HepG2 (cell line): Measurements from ENCODE around the gene ARHGAP32. TPM values are rescaled to one million over a fixed set of nuclear protein-coding genes. Genes with fewer than 3 reads are reported as not detected.

ENCODE experiments used
- ATAC-seq: fragments of 200-7000 bp; cut with Tn5 transposase; 3 replicates; pipeline ENCODE4 v1.9.1; 2020; ENCODE audit warnings: mild to moderate bottlenecking, moderate library complexity
- BruUV-seq: library from RNA; stranded (reverse); fragments of 400-500 nt; replicated peaks from 2 replicates; lab custom pipeline; 2021; lab: Mats Ljungman, UMichigan
- CTCF ChIA-PET: fragments of 300-600 bp; formaldehyde crosslinking; extraction: SDS; loops from one replicate; lab custom pipeline; 2021; ENCODE audit warnings: low total read pairs, inconsistent platforms, low intra/inter-chr PET ratio; lab: Yijun Ruan, JAX
- POLR2A ChIA-PET: fragments of 350-600 bp; sonication (Branson Sonifier 250); formaldehyde crosslinking; loops from one replicate; lab custom pipeline; 2020; ENCODE audit warnings: antibody characterized with exemption, inconsistent platforms; lab: Yijun Ruan, JAX
- DNase-seq: peaks from one replicate; pipeline ENCODE4 v3.0.0-alpha.2; 2015; ENCODE audit warnings: low spot score
- FAIRE-seq: peaks from 3 replicates; lab custom pipeline; 2011; peaks lifted over from hg19 to GRCh38; lab: Jason Lieb, UNC
- H2AFZ ChIP-seq: one replicate; pipeline ENCODE4 v1.6.1; 2011; ENCODE audit warnings: low read length, inconsistent platforms
- H3K27ac ChIP-seq: fragments of 300-600 bp; 3 replicates; pipeline ENCODE4 v1.8.0; 2011; ENCODE audit warnings: mixed run types, mild to moderate bottlenecking, mixed read lengths, low read length, inconsistent platforms; ENCODE audit not compliant: insufficient read depth; ENCODE audit errors: extremely low read length
- H3K27me3 ChIP-seq, 2 experiments: fragments of 200-600 bp in 1 of 2; 2 replicates in 1 of 2; 3 replicates in 1 of 2; pipeline versions ENCODE4 v1.6.0 to v1.8.0; 2011; ENCODE audit warnings: low read length in 2 of 2, mild to moderate bottlenecking in 2 of 2, moderate library complexity in 2 of 2, inconsistent platforms in 1 of 2; ENCODE audit not compliant: insufficient read depth in 2 of 2, control insufficient read depth in 1 of 2
- H3K36me3 ChIP-seq, 2 experiments: fragments of 200-600 bp in 1 of 2; replicated peaks in 1 of 2; 2 replicates in 1 of 2; 3 replicates in 1 of 2; pipeline versions ENCODE4 v1.5.1 to v1.8.0; 2011; ENCODE audit warnings: low read length in 2 of 2, inconsistent platforms in 1 of 2; ENCODE audit not compliant: insufficient read depth in 2 of 2, control insufficient read depth in 1 of 2
- H3K4me1 ChIP-seq: 2 replicates; pipeline ENCODE4 v1.5.1; 2012; ENCODE audit warnings: low read length, inconsistent platforms; ENCODE audit not compliant: insufficient read depth
- H3K4me2 ChIP-seq: 2 replicates; pipeline ENCODE4 v1.6.0; 2011; ENCODE audit warnings: low read depth, low read length, inconsistent platforms
- H3K4me3 ChIP-seq, 3 experiments: fragments of 200-600 bp in 1 of 3; sonication (generic), shearing (Covaris generic) in 1 of 3; replicated peaks in 1 of 3; 2 replicates each; pipeline ENCODE4 v1.5.1; 2011 to 2016; ENCODE audit warnings: low read length in 3 of 3, inconsistent platforms in 2 of 3, low read depth in 2 of 3, mild to moderate bottlenecking in 2 of 3, control low read depth in 1 of 3, mixed read lengths in 1 of 3; ENCODE audit not compliant: insufficient read depth in 1 of 3
- H3K79me2 ChIP-seq: one replicate; pipeline ENCODE4 v1.6.1; 2011; ENCODE audit warnings: low read length, inconsistent platforms; ENCODE audit not compliant: insufficient read depth
- H3K9ac ChIP-seq: 2 replicates; pipeline ENCODE4 v1.6.0; 2011; ENCODE audit warnings: mild to moderate bottlenecking, low read depth, low read length, inconsistent platforms; ENCODE audit not compliant: insufficient read depth
- H3K9me3 ChIP-seq: 2 replicates; pipeline ENCODE4 v1.5.1; 2012; ENCODE audit warnings: mild to moderate bottlenecking, low read length
- H4K20me1 ChIP-seq: 2 replicates; pipeline ENCODE4 v1.6.0; 2011; ENCODE audit warnings: inconsistent platforms, mild to moderate bottlenecking, low read length, moderate library complexity; ENCODE audit not compliant: insufficient read depth
- CBFB ChIP-seq: sonication (generic); formaldehyde crosslinking; IDR thresholded peaks from 2 replicates; pipeline ENCODE4 v1.4.0; 2020; ENCODE audit warnings: missing genetic modification reagents
- CTCF ChIP-seq: sonication (generic); formaldehyde crosslinking; IDR thresholded peaks from 2 replicates; pipeline ENCODE4 v1.5.0; 2020; ENCODE audit warnings: mild to moderate bottlenecking, missing genetic modification reagents, moderate library complexity
- MIER3 ChIP-seq: IDR thresholded peaks from 2 replicates; pipeline ENCODE4 v1.6.1; 2016; ENCODE audit warnings: missing compliant biosample characterization, borderline replicate concordance
- SMAD1 ChIP-seq: sonication (generic); formaldehyde crosslinking; IDR thresholded peaks from 2 replicates; pipeline ENCODE4 v1.4.0; 2020; ENCODE audit warnings: missing genetic modification reagents, low read depth, mild to moderate bottlenecking, borderline replicate concordance
- TSC22D2 ChIP-seq: sonication (generic); formaldehyde crosslinking; IDR thresholded peaks from 2 replicates; pipeline ENCODE4 v1.5.1; 2020; ENCODE audit warnings: missing genetic modification reagents, mild to moderate bottlenecking, borderline replicate concordance
- YEATS4 ChIP-seq: sonication (generic); formaldehyde crosslinking; IDR thresholded peaks from 2 replicates; pipeline ENCODE4 v1.4.0; 2020; ENCODE audit warnings: missing genetic modification reagents, borderline replicate concordance
- WGBS: methylation state at CpG from one replicate; pipeline ENCODE4 v1.1.6; 2017; ENCODE audit warnings: low lambda C conversion rate; 5-methylcytosine and 5-hydroxymethylcytosine counted together
- in situ Hi-C: cut with HindIII; loops from 2 replicates; pipeline ENCODE4 v1.10.0; 2017; ENCODE audit warnings: low pct_unique_long_range_greater_than_20kb; ENCODE audit not compliant: extremely low pct_ligation_motif_present
- intact Hi-C: fragments of 100-400 bp; cut with micrococcal nuclease; formaldehyde crosslinking; loops from one replicate; pipeline ENCODE4 v1.10.0; 2022; ENCODE audit not compliant: unreplicated experiment
- polyA plus RNA-seq, 8 experiments: library from polyadenylated mRNA; depleted of rRNA in 3 of 8; stranded (reverse) in 7 of 8; unstranded in 1 of 8; fragments of >200 nt; fragmentation: Illumina TruSeq in 4 of 8; extraction: Trizol in 4 of 8; gene quantifications; 2 replicates each; pipeline versions ENCODE4 v1.2.1 to v1.2.3, GENCODE V29; 2011 to 2016; ENCODE audit warnings: low read depth in 4 of 8, missing spikeins in 1 of 8, mixed read lengths in 1 of 8; ENCODE audit not compliant: insufficient read depth in 1 of 8
- total RNA-seq, 5 experiments: library from RNA; depleted of rRNA; stranded (reverse); fragments of >200 nt; fragmentation: Illumina TruSeq; extraction: Trizol; gene quantifications; 2 replicates each; pipeline ENCODE4 v1.2.3, GENCODE V29; 2016; ENCODE audit warnings: low read depth in 1 of 5
- TF ChIP-seq, protein P1 (sequence below): IDR thresholded peaks from 2 replicates; pipeline ENCODE4 v1.6.1; 2016

Gene ARHGAP32
- total and polyA plus RNA-seq, 2 of the 13 experiments (the other 11 are each of a cell fraction or from before 2014, with no cell fraction given): 6.3 to 8.2 TPM

DNA sequence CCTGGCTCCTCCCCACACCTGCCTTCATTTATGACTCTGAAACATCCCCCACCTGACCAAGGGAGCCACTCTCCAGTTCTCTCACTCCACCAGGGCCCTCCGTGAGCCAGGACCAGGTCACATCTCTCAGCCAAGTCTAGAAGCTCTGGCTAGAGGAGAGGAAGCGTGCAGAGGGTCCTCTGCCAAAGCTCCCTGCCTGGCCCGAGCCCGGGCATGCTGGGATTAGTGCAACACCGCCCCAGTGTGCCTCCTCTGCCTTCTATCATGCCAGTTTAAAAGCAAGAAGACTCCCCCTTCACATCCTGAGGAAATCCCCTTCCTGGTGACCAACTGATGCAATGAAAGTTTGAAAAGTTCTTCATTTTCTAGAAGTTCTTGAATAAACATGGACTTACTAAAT is 272.9 kb downstream of the ARHGAP32 start:
- H3K4me3 ChIP-seq: no peak overlapping the region
- H3K27ac ChIP-seq: no peak overlapping the region
- ATAC-seq (no peak), DNase-seq (no peak), FAIRE-seq (no peak)
- 38% methylated on average over 4 of the region's 5 CpGs for WGBS
- H3K4me1 ChIP-seq: no peaks in the 10 kb centered on the region
- TF ChIP-seq CBFB (CRISPR knock-in tag) (no peak), SMAD1 (CRISPR knock-in tag) (no peak), YEATS4 (CRISPR knock-in tag) (no peak), TSC22D2 (CRISPR knock-in tag) (no peak), CTCF (CRISPR knock-in tag) (no peak), MIER3 (CRISPR knock-in tag) (no peak)
- TF ChIP-seq, protein P1, sequence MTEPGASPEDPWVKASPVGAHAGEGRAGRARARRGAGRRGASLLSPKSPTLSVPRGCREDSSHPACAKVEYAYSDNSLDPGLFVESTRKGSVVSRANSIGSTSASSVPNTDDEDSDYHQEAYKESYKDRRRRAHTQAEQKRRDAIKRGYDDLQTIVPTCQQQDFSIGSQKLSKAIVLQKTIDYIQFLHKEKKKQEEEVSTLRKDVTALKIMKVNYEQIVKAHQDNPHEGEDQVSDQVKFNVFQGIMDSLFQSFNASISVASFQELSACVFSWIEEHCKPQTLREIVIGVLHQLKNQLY (CRISPR knock-in tag): no peak
- ChIA-PET CTCF (no interaction called here), POLR2A (no interaction called here)
- no peaks in the 10 kb centered on the region for H3K36me3 ChIP-seq
- no TSS peak for BruUV-seq
- in situ Hi-C loops: no loop called here
- H2AFZ ChIP-seq: no peak overlapping the region
- H4K20me1 ChIP-seq: no peaks in the 10 kb centered on the region
- no peaks in the 10 kb centered on the region for H3K9me3 ChIP-seq
- intact Hi-C loops: no loop called here
- no peak overlapping the region for H3K9ac ChIP-seq
- no peak overlapping the region for H3K4me2 ChIP-seq
- H3K27me3 ChIP-seq: peaks cover 2 to 37% of the 10 kb centered on the region in 2 experiments; a peak in 4 of 5 replicates
- H3K79me2 ChIP-seq: no peaks in the 10 kb centered on the region
